Natural killer cell (primary cell): Measurements from ENCODE around the gene CAMTA2. TPM values are rescaled to one million over a fixed set of nuclear protein-coding genes. Genes with fewer than 3 reads are reported as not detected.

ENCODE experiments used
- ATAC-seq, 3 donors: fragments of 150-1000 bp in 2 of 3; fragments of 200-7000 bp in 1 of 3; cut with Tn5 transposase; 1 replicate in 1 of 3; 2 replicates in 2 of 3; pipeline ENCODE4 v1.10.0; 2021; ENCODE audit warnings: mild to moderate bottlenecking in 2 of 3, moderate library complexity in 2 of 3
- DNase-seq, 2 donors: peaks; one replicate each; pipeline versions ENCODE4 v3.0.0 to v3.0.0-alpha.2; 2013 to 2021; ENCODE audit warnings: mixed read lengths in 1 of 2
- H3K27ac ChIP-seq: one replicate; pipeline ENCODE4 v1.5.1; 2013; ENCODE audit warnings: mild to moderate bottlenecking, low read length
- H3K27me3 ChIP-seq: one replicate; pipeline ENCODE4 v1.6.1; 2013; ENCODE audit warnings: low read length; ENCODE audit not compliant: control insufficient read depth, insufficient read depth
- H3K36me3 ChIP-seq: one replicate; pipeline ENCODE4 v1.6.1; 2013; ENCODE audit warnings: low read length; ENCODE audit not compliant: control insufficient read depth, insufficient read depth
- H3K4me1 ChIP-seq: one replicate; pipeline ENCODE4 v1.6.1; 2013; ENCODE audit warnings: low read length; ENCODE audit not compliant: control insufficient read depth, insufficient read depth
- H3K4me3 ChIP-seq: one replicate; pipeline ENCODE4 v1.5.1; 2013; ENCODE audit warnings: low read length
- H3K9me3 ChIP-seq: one replicate; pipeline ENCODE4 v1.6.1; 2013; ENCODE audit warnings: low read length; ENCODE audit not compliant: control insufficient read depth, insufficient read depth
- H3K27ac Mint-ChIP-seq, 2 donors: one replicate each; pipeline ENCODE4 v1.8.0; 2022; ENCODE audit warnings: mild to moderate bottlenecking in 2 of 2, mixed read lengths in 2 of 2, moderate library complexity in 1 of 2
- H3K27me3 Mint-ChIP-seq, 2 donors: one replicate each; pipeline ENCODE4 v1.8.0; 2022; ENCODE audit warnings: low read depth in 2 of 2, mixed read lengths in 2 of 2
- H3K36me3 Mint-ChIP-seq: one replicate; pipeline ENCODE4 v1.8.0; 2022; ENCODE audit warnings: mixed read lengths
- H3K4me1 Mint-ChIP-seq, 2 donors: one replicate each; pipeline ENCODE4 v1.8.0; 2022; ENCODE audit warnings: mixed read lengths in 2 of 2
- H3K4me3 Mint-ChIP-seq: one replicate; pipeline ENCODE4 v1.8.0; 2022; ENCODE audit warnings: mild to moderate bottlenecking, moderate library complexity, mixed read lengths
- H3K9me3 Mint-ChIP-seq, 2 donors: one replicate each; pipeline ENCODE4 v1.8.0; 2022; ENCODE audit warnings: mixed read lengths in 2 of 2
- CTCF ChIP-seq: fragments of 200-600 bp; IDR thresholded peaks from one replicate; pipeline ENCODE4 v1.8.0; 2022; ENCODE audit warnings: antibody characterized with exemption
- WGBS: methylation state at CpG from one replicate; pipeline ENCODE4 v1.1.7; 2013; ENCODE audit warnings: missing lambda C conversion rate; ENCODE audit not compliant: insufficient coverage; 5-methylcytosine and 5-hydroxymethylcytosine counted together
- intact Hi-C: fragments of 100-400 bp; cut with micrococcal nuclease; formaldehyde crosslinking; loops from one replicate; pipeline ENCODE4 v1.14.2; 2022
- total RNA-seq, 4 donors: library from RNA; stranded (reverse); fragments of 120-200 nt in 1 of 4; gene quantifications; one replicate each; pipeline versions ENCODE4 v1.2.3 to v1.2.4, GENCODE V29; 2013 to 2022

Gene CAMTA2
- total RNA-seq, 3 donors from 2014 or later (not counting 1 experiment from before 2014, with no cell fraction given), result 56.2 to 69.5 (median 69.4) TPM

- H3K9me3 ChIP-seq, result no peaks in the 10 kb centered on the region
- peaks cover 17 to 22% of the 10 kb centered on the region in 2 donors for H3K4me1 Mint-ChIP-seq
- H3K36me3 Mint-ChIP-seq, result no peaks in the 10 kb centered on the region
- DNase-seq (no peak), ATAC-seq (no peak)
- H3K4me3 ChIP-seq, result no peak overlapping the region
- H3K27ac ChIP-seq, result no peak overlapping the region
- no peak for TF ChIP-seq CTCF
- H3K4me1 ChIP-seq, result peaks cover 18% of the 10 kb centered on the region
- no peaks in the 10 kb centered on the region for H3K36me3 ChIP-seq
- 89% methylated on average over 6 of the region's 6 CpGs for WGBS
- peak overlapping the region; percentile 65 for H3K4me3 Mint-ChIP-seq
- H3K27ac Mint-ChIP-seq, result no peak overlapping the region
- no peaks in the 10 kb centered on the region for H3K9me3 Mint-ChIP-seq
- H3K27me3 Mint-ChIP-seq, result peaks cover 0 to 4% of the 10 kb centered on the region in 2 donors
- H3K27me3 ChIP-seq, result no peaks in the 10 kb centered on the region
- intact Hi-C loops, result no loop called here
These were observed 6.7 kb upstream of the CAMTA2 start for GRCh38 chr17:4994081-4994595.

GRCh38 chr17:4987767-4988567 is 492 bp upstream of the CAMTA2 start:
- no peaks in the 10 kb centered on the region for H3K9me3 Mint-ChIP-seq
- ATAC-seq (peak in 1 of 3 donors; percentile 17), DNase-seq (no peak)
- 1% methylated on average over 30 of the region's 30 CpGs for WGBS
- Histone ChIP-seq H3K36me3 (peaks cover 4% of the 10 kb centered on the region), H3K4me3 (peak overlapping the region; percentile 88), H3K4me1 (peaks cover 28% of the 10 kb centered on the region), H3K27me3 (no peaks in the 10 kb centered on the region), H3K27ac (peak overlapping the region; percentile 88), H3K9me3 (no peaks in the 10 kb centered on the region)
- no peaks in the 10 kb centered on the region for H3K36me3 Mint-ChIP-seq
- peak overlapping the region; percentile 91 to 96 for H3K27ac Mint-ChIP-seq
- TF ChIP-seq CTCF, result no peak
- H3K4me1 Mint-ChIP-seq, result peaks cover 36 to 37% of the 10 kb centered on the region in 2 donors
- no peaks in the 10 kb centered on the region for H3K27me3 Mint-ChIP-seq
- intact Hi-C loops, result loop anchor here (2.0 kb wide), 1 partner anchor 85 kb away; the partner anchor contains the start of gene CHRNE
- H3K4me3 Mint-ChIP-seq, result peak overlapping the region; percentile 92

GRCh38 chr17:4986403-4986802 is 1.1 kb downstream of the CAMTA2 start:
- 83% methylated on average over 5 of the region's 5 CpGs for WGBS

More at GRCh38 chr17:4986403-4986802, 1.1 kb downstream of the CAMTA2 start:
- DNase-seq, result no peak
- H3K36me3 ChIP-seq, result peaks cover 11% of the 10 kb centered on the region
- intact Hi-C loops, result loop anchor here (2.0 kb wide), 1 partner anchor 84 kb away; the partner anchor contains the start of gene CHRNE
- H3K4me1 ChIP-seq, result peaks cover 28% of the 10 kb centered on the region
- H3K27me3 ChIP-seq, result no peaks in the 10 kb centered on the region
- no peak for TF ChIP-seq CTCF
- no peak for ATAC-seq
- peak overlapping the region; percentile 92 for H3K4me3 Mint-ChIP-seq
- no peaks in the 10 kb centered on the region for H3K9me3 ChIP-seq
- no peaks in the 10 kb centered on the region for H3K36me3 Mint-ChIP-seq
- peaks cover 36 to 37% of the 10 kb centered on the region in 2 donors for H3K4me1 Mint-ChIP-seq
- no peaks in the 10 kb centered on the region for H3K9me3 Mint-ChIP-seq
- peak overlapping the region; percentile 88 for H3K27ac ChIP-seq
- peak overlapping the region; percentile 91 to 96 for H3K27ac Mint-ChIP-seq
- no peaks in the 10 kb centered on the region for H3K27me3 Mint-ChIP-seq
- H3K4me3 ChIP-seq, result peak overlapping the region; percentile 88
